ENCODE measurements around the gene COA4.

- TF ChIP-seq CTCF (conservative IDR thresholded peaks at IDR 0.05) (no peak), ZFX (IDR thresholded peaks at IDR 0.05) (no peak)
Observed at GRCh38 chr11:73838443-73839122, 38.1 kb downstream of the COA4 start.

Data from C4-2B (cell line).